ENCODE results near the gene DIRAS3.

- TF ChIP-seq, protein P1, sequence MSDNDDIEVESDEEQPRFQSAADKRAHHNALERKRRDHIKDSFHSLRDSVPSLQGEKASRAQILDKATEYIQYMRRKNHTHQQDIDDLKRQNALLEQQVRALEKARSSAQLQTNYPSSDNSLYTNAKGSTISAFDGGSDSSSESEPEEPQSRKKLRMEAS (IDR thresholded peaks at IDR 0.05; ENCODE audit: low read depth, low read length), result no peak
- no peak for TF ChIP-seq CTCF (IDR thresholded peaks at IDR 0.05; ENCODE audit: low read depth, low read length)
- no peak for TF ChIP-seq POLR2A (IDR thresholded peaks at IDR 0.05; ENCODE audit: extremely low read depth, insufficient read length)
These were observed 21.0 kb downstream of the DIRAS3 start for GRCh38 chr1:68029444-68029843.
